GM21447 (cell line): ENCODE results near the gene MPHOSPH10.
A peak's percentile ranks its signal among the peaks of the same experiment; 100 is the strongest.
"Not testable (repeated sequence)": the region's sequence is repeated elsewhere in the genome, so short reads cannot be mapped to it uniquely, and the experiment has no call there.

ENCODE experiments used
- ATAC-seq: cut with Tn5 transposase; IDR thresholded peaks from one replicate; pipeline ENCODE4 v1.9.1; 2021; ENCODE audit not compliant: unreplicated experiment

MPHOSPH10 gene, protein sequence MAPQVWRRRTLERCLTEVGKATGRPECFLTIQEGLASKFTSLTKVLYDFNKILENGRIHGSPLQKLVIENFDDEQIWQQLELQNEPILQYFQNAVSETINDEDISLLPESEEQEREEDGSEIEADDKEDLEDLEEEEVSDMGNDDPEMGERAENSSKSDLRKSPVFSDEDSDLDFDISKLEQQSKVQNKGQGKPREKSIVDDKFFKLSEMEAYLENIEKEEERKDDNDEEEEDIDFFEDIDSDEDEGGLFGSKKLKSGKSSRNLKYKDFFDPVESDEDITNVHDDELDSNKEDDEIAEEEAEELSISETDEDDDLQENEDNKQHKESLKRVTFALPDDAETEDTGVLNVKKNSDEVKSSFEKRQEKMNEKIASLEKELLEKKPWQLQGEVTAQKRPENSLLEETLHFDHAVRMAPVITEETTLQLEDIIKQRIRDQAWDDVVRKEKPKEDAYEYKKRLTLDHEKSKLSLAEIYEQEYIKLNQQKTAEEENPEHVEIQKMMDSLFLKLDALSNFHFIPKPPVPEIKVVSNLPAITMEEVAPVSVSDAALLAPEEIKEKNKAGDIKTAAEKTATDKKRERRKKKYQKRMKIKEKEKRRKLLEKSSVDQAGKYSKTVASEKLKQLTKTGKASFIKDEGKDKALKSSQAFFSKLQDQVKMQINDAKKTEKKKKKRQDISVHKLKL

DNA sequence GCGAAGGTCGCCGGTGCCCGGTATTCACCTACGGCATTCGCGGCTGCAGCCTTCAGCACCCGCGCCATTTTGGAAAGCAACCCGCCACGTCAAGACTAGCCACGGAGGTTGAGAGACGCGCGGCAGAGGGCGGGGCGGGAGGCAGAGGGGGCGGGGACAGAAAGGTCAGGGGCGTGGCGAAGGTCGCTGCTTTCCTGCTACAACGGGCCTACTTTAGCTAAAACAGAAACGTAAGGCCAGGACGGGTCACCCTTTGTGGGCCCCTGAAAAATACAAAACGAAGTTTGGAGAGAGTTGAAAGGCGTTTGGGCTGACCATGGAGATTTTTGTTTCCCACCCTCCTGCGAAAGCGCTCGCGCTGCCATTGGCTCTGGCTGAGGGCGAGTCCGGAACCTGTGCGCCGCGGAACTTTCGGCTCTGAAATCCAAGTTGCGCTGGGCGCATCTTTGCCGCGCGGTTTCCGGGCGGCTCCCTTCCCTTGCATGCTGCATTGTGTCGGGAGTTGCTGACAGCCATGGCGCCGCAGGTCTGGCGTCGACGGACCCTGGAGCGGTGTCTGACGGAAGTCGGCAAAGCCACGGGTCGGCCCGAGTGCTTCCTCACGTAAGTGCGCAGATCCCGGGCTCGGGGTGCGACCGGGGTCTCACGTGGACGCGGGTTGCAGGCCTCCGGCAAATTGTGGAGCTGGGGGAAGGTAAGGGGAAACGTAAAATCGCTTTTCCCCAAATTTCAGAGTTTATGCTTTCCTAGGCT, at the start of gene MPHOSPH10, which contains the start of gene MCEE:
TSS of gene MPHOSPH10 (plus strand) at position 483 of the 753 bp plus-strand sequence. CDS start at position 515, 32 bp downstream.
TSS of gene MCEE (minus strand) at position 78 of the 753 bp plus-strand sequence. CDS start at position 68, 10 bp downstream.
- ATAC-seq, result peak; percentile 87

- ATAC-seq, result peak; percentile 58
Measured at GRCh38 chr2:71082402-71083252, 47.8 kb upstream of the MPHOSPH10 start.

- ATAC-seq, result peak; percentile 6
Measured at GRCh38 chr2:71083297-71083696, 47.1 kb upstream of the MPHOSPH10 start.

GRCh38 chr2:71083752-71084312, 46.6 kb upstream of the MPHOSPH10 start:
- ATAC-seq, result not testable (repeated sequence)

GRCh38 chr2:71085325-71086003, 45.0 kb upstream of the MPHOSPH10 start:
- not testable (repeated sequence) for ATAC-seq

- not testable (repeated sequence) for ATAC-seq
Measured at GRCh38 chr2:71089475-71089874, 41.0 kb upstream of the MPHOSPH10 start.

DNA sequence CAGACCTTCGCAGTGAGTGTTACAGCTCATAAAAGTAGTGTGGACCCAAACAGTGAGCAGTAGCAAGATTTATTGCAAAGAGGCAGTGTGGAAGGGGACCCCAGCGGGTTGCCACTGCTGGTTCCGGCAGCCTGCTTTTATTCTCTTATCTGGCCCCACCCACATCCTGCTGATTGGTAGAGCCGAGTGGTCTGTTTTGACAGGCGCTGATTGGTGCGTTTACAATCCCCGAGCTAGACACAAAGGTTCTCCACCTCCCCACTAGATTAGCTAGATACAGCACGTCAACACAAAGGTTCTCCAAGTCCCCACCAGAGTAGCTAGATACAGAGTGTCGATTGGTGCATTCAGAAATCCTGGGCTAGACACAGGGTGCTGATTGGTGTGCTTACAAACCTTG, 38.6 kb upstream of the MPHOSPH10 start:
- ATAC-seq, result not testable (repeated sequence)

GRCh38 chr2:71092491-71093260, 37.8 kb upstream of the MPHOSPH10 start:
- ATAC-seq, result not testable (repeated sequence)

GRCh38 chr2:71100195-71100964, 30.1 kb upstream of the MPHOSPH10 start:
- no peak for ATAC-seq

- no peak for ATAC-seq
Measured at GRCh38 chr2:71101656-71102055, 28.8 kb upstream of the MPHOSPH10 start.

DNA sequence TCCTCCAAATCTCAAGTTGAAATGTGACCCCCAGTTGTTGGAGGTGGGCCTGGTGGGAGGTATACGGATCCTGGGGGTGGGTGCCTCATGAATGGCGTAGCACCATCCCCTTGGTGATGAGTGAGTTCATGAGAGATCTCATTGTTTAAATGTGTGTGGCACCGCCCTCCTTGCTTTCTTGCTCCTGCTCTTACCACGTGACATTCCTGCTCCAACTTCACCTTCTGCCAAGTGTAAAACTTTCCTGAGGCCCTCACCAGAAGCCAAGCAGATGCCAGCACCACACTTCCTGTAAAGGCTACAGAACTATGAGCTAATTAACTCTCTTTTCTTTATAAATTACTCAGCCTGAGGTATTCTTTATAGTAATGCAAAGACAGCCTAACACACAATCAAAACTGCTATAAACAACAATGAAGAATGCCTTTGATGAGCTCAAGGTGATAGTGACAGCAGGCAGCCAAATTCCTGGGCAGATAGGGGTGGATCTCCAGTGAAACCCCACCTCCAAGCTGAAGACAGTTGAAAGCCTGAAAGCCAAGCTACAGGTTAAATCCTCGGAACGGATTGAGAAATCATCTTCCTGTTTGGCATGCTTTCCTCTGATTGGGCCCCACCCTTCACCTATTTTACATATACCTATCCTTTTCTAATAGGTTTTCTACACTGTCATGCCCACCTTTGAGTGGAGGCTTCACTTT, 27.3 kb upstream of the MPHOSPH10 start:
- ATAC-seq, result no peak

GRCh38 chr2:71103809-71104208, 26.6 kb upstream of the MPHOSPH10 start:
- no peak for ATAC-seq

- not testable (repeated sequence) for ATAC-seq
Measured at GRCh38 chr2:71106463-71106862, 24.0 kb upstream of the MPHOSPH10 start.

DNA sequence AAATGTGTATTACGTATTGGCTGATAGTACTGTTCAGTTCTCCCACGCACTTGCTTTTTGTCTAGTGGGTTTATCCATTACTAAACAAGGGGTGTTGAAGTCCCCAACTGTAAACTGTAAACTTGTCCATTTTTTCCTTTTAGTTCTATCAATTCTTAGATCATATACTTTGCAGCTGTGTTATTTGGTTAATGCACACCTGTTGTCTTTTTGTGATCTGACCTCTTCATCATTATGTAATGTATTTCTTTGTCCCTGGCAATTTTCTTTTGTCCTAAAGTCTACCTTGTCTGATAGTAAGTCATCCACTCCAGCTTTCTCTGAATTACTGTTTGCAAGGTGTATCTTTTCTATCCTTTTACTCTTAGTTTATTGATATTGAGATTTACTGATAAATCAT, 22.3 kb upstream of the MPHOSPH10 start:
- no peak for ATAC-seq

GRCh38 chr2:71113843-71114242, 16.6 kb upstream of the MPHOSPH10 start:
- ATAC-seq, result no peak

GRCh38 chr2:71117063-71117462, 13.4 kb upstream of the MPHOSPH10 start:
- ATAC-seq, result no peak

DNA sequence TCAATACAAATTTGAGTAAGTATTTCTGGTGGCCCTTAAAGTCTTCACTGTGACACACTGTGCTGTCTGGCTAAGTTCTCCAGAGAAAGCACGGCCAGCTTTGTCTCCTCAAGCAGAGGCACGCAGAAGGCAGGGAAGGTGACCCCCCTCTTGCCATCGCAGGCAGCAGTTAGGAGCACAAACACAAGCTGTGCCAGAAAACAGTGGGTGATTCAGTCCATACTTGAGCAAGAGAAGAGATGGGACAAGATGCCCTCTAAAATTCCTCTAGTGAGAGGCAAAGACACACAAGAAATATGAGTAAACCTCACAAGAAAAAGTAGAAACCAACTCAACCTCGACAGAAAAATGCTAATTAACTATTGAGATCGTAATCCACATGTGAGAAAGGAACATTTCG, 10.2 kb upstream of the MPHOSPH10 start:
- ATAC-seq, result no peak
